Neutrophil (primary cell): ENCODE data around the gene AKAP1.

Experiments
- H3K27ac ChIP-seq: fragments of 200-600 bp; sonication (generic); 2 replicates; pipeline ENCODE4 v1.5.1; 2016; ENCODE audit warnings: mild to moderate bottlenecking, moderate library complexity
- H3K27me3 ChIP-seq: fragments of 200-600 bp; sonication (generic); 2 replicates; pipeline ENCODE4 v1.6.0; 2016; ENCODE audit warnings: mild to moderate bottlenecking
- H3K36me3 ChIP-seq: fragments of 200-600 bp; sonication (generic); 2 replicates; pipeline ENCODE4 v1.5.1; 2017
- H3K4me1 ChIP-seq, 2 experiments: fragments of 200-600 bp in 1 of 2; sonication (generic) in 1 of 2; 1 replicate in 1 of 2; 2 replicates in 1 of 2; pipeline versions ENCODE4 v1.5.1 to v1.6.1; 2013 to 2016; ENCODE audit warnings: low read depth in 1 of 2, low read length in 1 of 2, mild to moderate bottlenecking in 1 of 2, moderate library complexity in 1 of 2; ENCODE audit not compliant: control insufficient read depth in 1 of 2, insufficient read depth in 1 of 2
- H3K4me3 ChIP-seq, 2 experiments: fragments of 200-600 bp in 1 of 2; sonication (generic) in 1 of 2; 1 replicate in 1 of 2; 2 replicates in 1 of 2; pipeline ENCODE4 v1.5.1; 2013 to 2016; ENCODE audit warnings: low read depth in 1 of 2, low read length in 1 of 2, mild to moderate bottlenecking in 1 of 2, moderate library complexity in 1 of 2
- H3K9me3 ChIP-seq: fragments of 200-600 bp; sonication (generic); 2 replicates; pipeline ENCODE4 v1.5.1; 2016
- TF ChIP-seq, protein P1 (sequence below): fragments of 200-600 bp; sonication (generic); IDR thresholded peaks from 2 replicates; pipeline ENCODE4 v1.5.1; 2016; ENCODE audit warnings: antibody characterized with exemption

Gene AKAP1

DNA sequence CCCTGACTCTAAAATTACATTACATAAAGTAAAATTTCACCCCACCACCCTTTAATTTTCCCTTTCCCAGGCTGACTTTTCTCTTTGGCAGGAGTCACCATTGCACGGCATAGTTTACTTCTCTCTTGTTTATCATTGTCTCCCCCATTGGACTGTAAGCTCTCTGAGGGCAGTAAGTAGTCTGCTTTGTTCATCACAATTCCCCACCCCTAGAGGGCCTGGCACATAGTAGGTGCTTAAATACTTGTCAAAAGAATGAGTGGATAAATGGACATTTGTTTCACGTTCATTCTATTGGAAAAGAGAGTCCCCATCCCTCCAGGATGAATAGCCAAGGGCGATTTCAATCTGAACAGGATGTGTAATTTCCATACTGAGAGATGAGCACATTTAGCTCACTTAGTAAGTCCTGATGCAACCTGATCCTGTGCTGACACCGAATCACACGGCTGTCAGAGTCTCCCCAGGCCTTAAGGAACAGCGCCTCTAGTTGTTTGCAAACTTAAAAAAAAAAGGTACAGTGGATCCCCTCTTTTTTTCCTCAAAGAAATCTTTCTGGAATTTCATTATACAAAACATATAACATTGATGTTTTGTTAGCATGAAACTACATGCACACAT lies 54.0 kb downstream of the AKAP1 start:
- H3K27me3 ChIP-seq = peaks cover 18% of the 10 kb centered on the region
- no peak overlapping the region for H3K27ac ChIP-seq
- TF ChIP-seq, protein P1, sequence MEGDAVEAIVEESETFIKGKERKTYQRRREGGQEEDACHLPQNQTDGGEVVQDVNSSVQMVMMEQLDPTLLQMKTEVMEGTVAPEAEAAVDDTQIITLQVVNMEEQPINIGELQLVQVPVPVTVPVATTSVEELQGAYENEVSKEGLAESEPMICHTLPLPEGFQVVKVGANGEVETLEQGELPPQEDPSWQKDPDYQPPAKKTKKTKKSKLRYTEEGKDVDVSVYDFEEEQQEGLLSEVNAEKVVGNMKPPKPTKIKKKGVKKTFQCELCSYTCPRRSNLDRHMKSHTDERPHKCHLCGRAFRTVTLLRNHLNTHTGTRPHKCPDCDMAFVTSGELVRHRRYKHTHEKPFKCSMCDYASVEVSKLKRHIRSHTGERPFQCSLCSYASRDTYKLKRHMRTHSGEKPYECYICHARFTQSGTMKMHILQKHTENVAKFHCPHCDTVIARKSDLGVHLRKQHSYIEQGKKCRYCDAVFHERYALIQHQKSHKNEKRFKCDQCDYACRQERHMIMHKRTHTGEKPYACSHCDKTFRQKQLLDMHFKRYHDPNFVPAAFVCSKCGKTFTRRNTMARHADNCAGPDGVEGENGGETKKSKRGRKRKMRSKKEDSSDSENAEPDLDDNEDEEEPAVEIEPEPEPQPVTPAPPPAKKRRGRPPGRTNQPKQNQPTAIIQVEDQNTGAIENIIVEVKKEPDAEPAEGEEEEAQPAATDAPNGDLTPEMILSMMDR = no peak
- no peaks in the 10 kb centered on the region for H3K4me1 ChIP-seq
- no peak overlapping the region for H3K4me3 ChIP-seq
- no peaks in the 10 kb centered on the region for H3K36me3 ChIP-seq
- H3K9me3 ChIP-seq = no peaks in the 10 kb centered on the region

DNA sequence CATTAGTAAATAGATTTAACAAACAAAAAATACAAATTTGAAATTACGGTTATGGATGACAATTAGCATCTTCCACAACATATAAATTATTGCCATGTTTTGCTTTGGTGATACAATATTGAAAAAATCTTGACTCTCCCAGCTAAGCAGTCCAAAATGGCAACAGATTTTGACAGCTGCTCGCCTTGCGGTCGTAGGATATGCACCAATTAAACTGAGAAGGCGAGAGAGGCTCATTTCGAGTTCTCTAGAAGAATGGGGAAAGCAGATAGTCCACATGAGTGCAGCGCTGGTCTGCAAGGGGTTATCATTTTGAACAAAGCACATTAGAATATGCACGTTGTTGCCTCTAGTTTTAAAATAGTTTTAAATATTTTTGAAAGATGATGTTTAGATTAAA lies 55.3 kb downstream of the AKAP1 start:
- Histone ChIP-seq H3K27me3 (peaks cover 15% of the 10 kb centered on the region), H3K4me1 (no peaks in the 10 kb centered on the region), H3K9me3 (no peaks in the 10 kb centered on the region), H3K27ac (no peak overlapping the region), H3K36me3 (no peaks in the 10 kb centered on the region), H3K4me3 (no peak overlapping the region)
- TF ChIP-seq, protein P1 = no peak

DNA sequence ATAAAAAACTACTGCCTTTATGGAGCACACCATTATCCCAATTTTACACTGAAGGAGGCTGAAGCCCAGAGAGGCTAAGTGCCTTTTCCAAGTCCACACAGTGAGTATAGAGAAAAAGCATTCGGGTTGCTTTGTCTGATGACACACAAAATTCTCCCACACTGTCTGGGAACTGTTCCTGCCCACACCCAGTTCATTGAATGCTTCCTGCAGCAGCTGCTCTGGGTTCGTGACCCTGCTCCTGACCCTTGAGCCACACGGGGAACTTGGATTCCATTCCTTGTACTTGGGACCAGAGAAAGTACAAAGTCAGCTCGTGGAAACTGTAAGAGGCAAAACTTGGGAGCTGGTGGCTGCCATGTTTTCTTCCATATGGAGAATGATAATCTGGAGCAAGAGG lies 57.9 kb downstream of the AKAP1 start:
- TF ChIP-seq, protein P1 = no peak
- H3K9me3 ChIP-seq = no peaks in the 10 kb centered on the region
- no peak overlapping the region for H3K27ac ChIP-seq

DNA sequence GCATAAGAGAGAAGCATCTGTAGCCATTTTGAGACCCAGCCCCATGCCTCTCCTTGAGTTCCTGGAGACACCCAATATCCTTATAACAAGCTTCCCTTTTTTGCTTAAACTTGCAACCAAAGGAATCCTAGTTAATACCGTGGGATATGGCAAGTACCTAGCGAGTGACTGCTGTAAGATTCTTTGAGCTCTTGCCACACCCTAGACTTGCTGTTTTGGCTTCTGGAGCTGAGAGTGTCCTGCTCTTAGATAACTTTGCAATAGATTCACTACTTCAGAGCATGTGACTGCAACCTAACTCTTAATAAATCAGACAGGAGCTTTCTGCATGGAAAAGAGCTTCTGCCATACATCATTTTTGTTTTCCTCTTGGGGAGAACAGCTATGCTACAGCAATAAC lies 58.3 kb downstream of the AKAP1 start:
- no peaks in the 10 kb centered on the region for H3K27me3 ChIP-seq
- no peaks in the 10 kb centered on the region for H3K9me3 ChIP-seq
- no peak overlapping the region for H3K27ac ChIP-seq
- no peak overlapping the region for H3K4me3 ChIP-seq
- H3K4me1 ChIP-seq = no peaks in the 10 kb centered on the region
- no peaks in the 10 kb centered on the region for H3K36me3 ChIP-seq
- TF ChIP-seq, protein P1 = no peak

More for the DNA sequence above, 57.9 kb downstream of the AKAP1 start:
- H3K4me1 ChIP-seq = no peaks in the 10 kb centered on the region
- H3K4me3 ChIP-seq = no peak overlapping the region
- H3K27me3 ChIP-seq = no peaks in the 10 kb centered on the region
- H3K36me3 ChIP-seq = no peaks in the 10 kb centered on the region

DNA sequence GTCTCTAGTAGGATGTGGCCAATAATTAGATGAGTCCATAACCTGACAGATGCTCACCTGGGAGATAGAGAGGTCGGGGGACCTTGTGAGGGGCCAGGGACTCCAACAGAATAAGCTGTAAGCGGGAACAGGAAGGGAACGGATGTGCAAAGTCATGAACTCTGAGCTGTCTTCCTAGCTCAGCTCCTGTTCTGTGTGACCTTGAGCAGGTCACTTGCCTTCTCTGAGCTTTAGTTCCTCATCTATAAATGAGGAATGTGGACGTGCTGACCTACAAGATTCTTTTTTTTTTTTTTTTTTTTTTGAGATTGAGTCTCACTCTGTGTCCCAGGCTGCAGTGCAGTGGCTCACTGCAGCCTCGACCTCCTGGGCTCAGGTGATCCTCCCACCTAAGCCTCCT lies 58.9 kb downstream of the AKAP1 start:
- no peak overlapping the region for H3K27ac ChIP-seq

More for the DNA sequence above, 58.9 kb downstream of the AKAP1 start:
- H3K36me3 ChIP-seq = no peaks in the 10 kb centered on the region
- no peaks in the 10 kb centered on the region for H3K27me3 ChIP-seq
- no peaks in the 10 kb centered on the region for H3K9me3 ChIP-seq
- no peak overlapping the region for H3K4me3 ChIP-seq
- no peaks in the 10 kb centered on the region for H3K4me1 ChIP-seq
- TF ChIP-seq, protein P1 = no peak
